A549 (cell line): Measurements from ENCODE around the gene ASIC1. TPM values are rescaled to one million over a fixed set of nuclear protein-coding genes. Genes with fewer than 3 reads are reported as not detected.

ENCODE experiments used
- ATAC-seq, 2 experiments: fragments of 200-7000 bp in 1 of 2; fragments of >200 bp in 1 of 2; cut with Nextera tagmentation in 1 of 2; cut with Tn5 transposase in 1 of 2; 3 replicates each; pipeline versions ENCODE4 v1.8.0 to v1.9.1; 2018 to 2020; ENCODE audit warnings: mild to moderate bottlenecking in 1 of 2, moderate library complexity in 1 of 2
- CTCF ChIA-PET: fragments of 300-600 bp; sonication (Branson Sonifier 250); formaldehyde crosslinking; extraction: SDS; loops from one replicate; lab custom pipeline; 2021; ENCODE audit warnings: antibody characterized with exemption, inconsistent platforms; lab: Yijun Ruan, JAX
- POLR2A ChIA-PET: fragments of 350-600 bp; formaldehyde crosslinking; extraction: SDS; loops from one replicate; lab custom pipeline; 2021; ENCODE audit warnings: antibody characterized with exemption, inconsistent platforms; lab: Yijun Ruan, JAX
- DNase-seq, 2 experiments: peaks; one replicate each; pipeline versions ENCODE4 v3.0.0 to v3.0.0-alpha.2; 2011 to 2016; ENCODE audit warnings: low read depth in 1 of 2, low spot score in 1 of 2
- FAIRE-seq: peaks from 2 replicates; lab custom pipeline; 2011; peaks lifted over from hg19 to GRCh38; lab: Jason Lieb, UNC
- H3K27ac ChIP-seq, 2 experiments: fragments of >200 bp; sonication (Bioruptor Twin); formaldehyde crosslinking; 3 replicates each; pipeline ENCODE4 v1.5.1; 2016 to 2017
- H3K4me1 ChIP-seq: fragments of >200 bp; sonication (Bioruptor Twin); formaldehyde crosslinking; 3 replicates; pipeline ENCODE4 v1.6.1; 2016
- H3K4me2 ChIP-seq: fragments of >200 bp; sonication (Bioruptor Twin); formaldehyde crosslinking; 3 replicates; pipeline ENCODE4 v1.6.1; 2016
- H3K4me3 ChIP-seq: fragments of >200 bp; sonication (Bioruptor Twin); formaldehyde crosslinking; 3 replicates; pipeline ENCODE4 v1.5.1; 2016
- H3K9me3 ChIP-seq: fragments of >200 bp; sonication (Bioruptor Twin); formaldehyde crosslinking; 3 replicates; pipeline ENCODE4 v1.6.1; 2016
- ATOH8 ChIP-seq: fragments of 250-450 bp; sonication (Bioruptor Pico); IDR thresholded peaks from 2 replicates; pipeline ENCODE4 v1.5.0; 2020; ENCODE audit warnings: low read depth, mild to moderate bottlenecking, moderate library complexity
- BCL3 ChIP-seq: fragments of >200 bp; sonication (Bioruptor Twin); formaldehyde crosslinking; IDR thresholded peaks from 3 replicates; pipeline ENCODE4 v1.6.1; 2016
- CBX2 ChIP-seq: fragments of 200-600 bp; sonication (generic); IDR thresholded peaks from 2 replicates; pipeline ENCODE4 v1.6.1; 2016; ENCODE audit warnings: low read depth, mild to moderate bottlenecking, borderline replicate concordance
- CHD2 ChIP-seq: fragments of 150-350 bp; IDR thresholded peaks from 2 replicates; pipeline ENCODE4 v1.6.1; 2014; ENCODE audit warnings: low read length; ENCODE audit not compliant: partially characterized antibody
- EHMT2 ChIP-seq: fragments of 200-600 bp; sonication (generic); IDR thresholded peaks from 2 replicates; pipeline ENCODE4 v1.6.1; 2016; ENCODE audit warnings: antibody characterized with exemption, low read depth, mild to moderate bottlenecking, moderate library complexity
- EP300 ChIP-seq, 2 experiments: fragments of >200 bp; sonication (Bioruptor Twin); formaldehyde crosslinking; IDR thresholded peaks; 2 replicates in 1 of 2; 3 replicates in 1 of 2; pipeline ENCODE4 v1.6.1; 2016 to 2017
- GATA3 ChIP-seq: IDR thresholded peaks from 2 replicates; pipeline ENCODE4 v1.6.1; 2012; ENCODE audit warnings: borderline replicate concordance
- HMGXB4 ChIP-seq: fragments of 250-450 bp; sonication (Bioruptor Pico); IDR thresholded peaks from 2 replicates; pipeline ENCODE4 v1.5.0; 2021; ENCODE audit warnings: mild to moderate bottlenecking, moderate library complexity, borderline replicate concordance
- JUNB ChIP-seq: fragments of >200 bp; sonication (Bioruptor Twin); formaldehyde crosslinking; IDR thresholded peaks from 2 replicates; pipeline ENCODE4 v1.6.1; 2016
- KDM1A ChIP-seq: fragments of 200-600 bp; sonication (generic); IDR thresholded peaks from 2 replicates; pipeline ENCODE4 v1.6.1; 2016; ENCODE audit warnings: low read depth, mild to moderate bottlenecking
- MAFK ChIP-seq: fragments of 450-650 bp; IDR thresholded peaks from 2 replicates; pipeline ENCODE4 v1.6.1; 2014; ENCODE audit not compliant: partially characterized antibody
- NFE2L2 ChIP-seq: fragments of 150-350 bp; conservative IDR thresholded peaks from 2 replicates; pipeline ENCODE4 v1.6.1; 2014; ENCODE audit warnings: low read length
- PHF8 ChIP-seq: fragments of 200-600 bp; sonication (generic); IDR thresholded peaks from 2 replicates; pipeline ENCODE4 v1.6.1; 2016; ENCODE audit warnings: low read depth, mild to moderate bottlenecking, antibody characterized with exemption, moderate library complexity, borderline replicate concordance
- SMC3 ChIP-seq: fragments of >200 bp; sonication (Bioruptor Twin); formaldehyde crosslinking; IDR thresholded peaks from 3 replicates; pipeline ENCODE4 v1.6.1; 2018; ENCODE audit warnings: inconsistent platforms
- USF2 ChIP-seq: fragments of 450-650 bp; IDR thresholded peaks from 2 replicates; pipeline ENCODE4 v1.6.1; 2014; ENCODE audit warnings: antibody characterized with exemption
- ZC3H11A ChIP-seq: fragments of 450-650 bp; IDR thresholded peaks from 2 replicates; pipeline ENCODE4 v1.6.1; 2014; ENCODE audit warnings: antibody characterized with exemption, mild to moderate bottlenecking
- ZFP36 ChIP-seq: fragments of 450-650 bp; IDR thresholded peaks from 2 replicates; pipeline ENCODE4 v1.6.1; 2014; ENCODE audit warnings: borderline replicate concordance; ENCODE audit not compliant: partially characterized antibody
- ZNF302 ChIP-seq: fragments of 250-450 bp; sonication (Bioruptor Pico); IDR thresholded peaks from 2 replicates; pipeline ENCODE4 v1.9.0; 2021; ENCODE audit warnings: inconsistent platforms, mild to moderate bottlenecking, moderate library complexity
- WGBS: methylation state at CpG from one replicate; pipeline ENCODE4 v1.1.6; 2017; ENCODE audit errors: missing lambda C conversion rate; 5-methylcytosine and 5-hydroxymethylcytosine counted together
- polyA plus RNA-seq, 4 experiments: library from polyadenylated mRNA; depleted of rRNA in 3 of 4; stranded (reverse); fragments of >200 nt; fragmentation: RNase III in 1 of 4; extraction: RNeasy Plus Mini Kit Qiagen cat#74134 plus additional on column Dnase treatment in 1 of 4; gene quantifications; 2 replicates in 3 of 4; 3 replicates in 1 of 4; pipeline ENCODE4 v1.2.3, GENCODE V29; 2011 to 2017

ASIC1 gene
- polyA plus RNA-seq, 2 of the 4 experiments (the other 2 are of a cell fraction): 6.0 to 6.7 TPM

GRCh38 chr12:50081096-50081808 is 23.9 kb downstream of the ASIC1 start:
- H3K27ac ChIP-seq: peak overlapping the region; percentile 77 to 99; a peak in 5 of 6 replicates
- no peak overlapping the region for H3K4me2 ChIP-seq
- H3K9me3 ChIP-seq: no peaks in the 10 kb centered on the region
- DNase-seq (no peak), ATAC-seq (no peak), FAIRE-seq (no peak)
- ChIA-PET CTCF (interaction anchor here (0.6 to 33.6 kb wide), 7 partner anchors 11 to 136 kb away, joined by 3 to 708 read pairs (median 32); partner anchors contain the start of genes AQP5, AQP6, COX14 and GPD1), POLR2A (no interaction called here)
- no peak overlapping the region for H3K4me3 ChIP-seq
- TF ChIP-seq CHD2: no peak
- WGBS: 93% methylated on average over 44 of the region's 46 CpGs
- peaks cover 36% of the 10 kb centered on the region for H3K4me1 ChIP-seq

GRCh38 chr12:50082644-50083043 is 25.2 kb downstream of the ASIC1 start:
- no peak overlapping the region for H3K4me3 ChIP-seq
- ATAC-seq: peak; percentile 30 to 44; a peak in 5 of 6 replicates
- peak in 1 of 2 experiments; percentile 89 for DNase-seq
- ChIA-PET POLR2A (interaction anchor here (1.4 to 1.5 kb wide), 2 partner anchors 19 to 84 kb away, joined by 4 to 5 read pairs; partner anchors contain the start of gene CERS5), CTCF (interaction anchor here (0.6 to 33.6 kb wide), 14 partner anchors 8 to 342 kb away, joined by 3 to 708 read pairs (median 4); partner anchors contain the start of genes AQP5, AQP6, CERS5 and COX14)
- FAIRE-seq: no peak
- peak overlapping the region; percentile 95 for H3K4me2 ChIP-seq
- H3K4me1 ChIP-seq: peaks cover 36% of the 10 kb centered on the region
- H3K27ac ChIP-seq: peak overlapping the region; percentile 77 to 99
- no peaks in the 10 kb centered on the region for H3K9me3 ChIP-seq
- whole genome bisulfite sequencing: 14% methylated on average over 7 of the region's 7 CpGs
- TF ChIP-seq SMC3: no peak
- TF ChIP-seq PHF8: no peak
- no peak for TF ChIP-seq JUNB
- TF ChIP-seq MAFK: no peak
- TF ChIP-seq HMGXB4 (CRISPR knock-in tag): no peak
- no peak for TF ChIP-seq KDM1A
- TF ChIP-seq ATOH8: no peak
- no peak for TF ChIP-seq GATA3
- TF ChIP-seq CBX2: no peak
- TF ChIP-seq ZNF302 (CRISPR knock-in tag): no peak
- TF ChIP-seq USF2: no peak
- TF ChIP-seq EHMT2: no peak
- no peak for TF ChIP-seq ZC3H11A
- no peak for TF ChIP-seq ZFP36
- no peak for TF ChIP-seq BCL3
- TF ChIP-seq NFE2L2: no peak
- TF ChIP-seq CHD2: no peak
- no peak for TF ChIP-seq EP300 (IDR thresholded peaks at IDR 0.05)
- TF ChIP-seq, all 56 proteins: peak for 0
